Measurements from ENCODE around the gene GPR153.

DNA sequence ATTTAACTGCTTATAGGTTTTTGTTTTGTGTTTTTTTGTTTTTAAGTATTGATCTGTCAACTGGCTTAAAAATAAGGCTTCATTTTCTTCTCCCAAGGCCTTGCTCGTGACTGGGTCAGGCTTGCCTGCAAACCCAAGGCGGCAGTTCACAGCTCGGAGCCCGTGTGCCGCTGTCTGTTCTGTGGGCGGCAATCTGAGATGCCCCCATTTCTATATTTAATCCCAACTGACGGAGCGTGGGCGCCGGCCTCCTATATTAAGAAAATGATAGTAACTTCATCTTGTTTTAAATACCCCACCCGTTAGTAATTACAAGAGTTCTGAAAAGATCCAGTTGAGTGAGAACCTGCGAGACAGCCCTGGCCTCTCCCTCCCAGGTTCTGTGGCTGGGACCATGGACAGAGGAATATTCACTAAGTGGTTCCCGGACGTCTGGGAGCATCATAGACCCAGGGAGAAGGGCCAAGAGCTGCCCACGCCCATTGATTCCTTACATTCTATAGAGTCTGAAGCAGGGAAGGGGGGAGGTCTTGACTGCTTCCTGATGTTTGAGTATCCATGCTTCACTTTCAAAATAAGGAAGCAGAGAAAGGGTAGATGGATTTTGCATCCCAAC, 42.6 kb upstream of the GPR153 start:
- TF ChIP-seq, protein P1, sequence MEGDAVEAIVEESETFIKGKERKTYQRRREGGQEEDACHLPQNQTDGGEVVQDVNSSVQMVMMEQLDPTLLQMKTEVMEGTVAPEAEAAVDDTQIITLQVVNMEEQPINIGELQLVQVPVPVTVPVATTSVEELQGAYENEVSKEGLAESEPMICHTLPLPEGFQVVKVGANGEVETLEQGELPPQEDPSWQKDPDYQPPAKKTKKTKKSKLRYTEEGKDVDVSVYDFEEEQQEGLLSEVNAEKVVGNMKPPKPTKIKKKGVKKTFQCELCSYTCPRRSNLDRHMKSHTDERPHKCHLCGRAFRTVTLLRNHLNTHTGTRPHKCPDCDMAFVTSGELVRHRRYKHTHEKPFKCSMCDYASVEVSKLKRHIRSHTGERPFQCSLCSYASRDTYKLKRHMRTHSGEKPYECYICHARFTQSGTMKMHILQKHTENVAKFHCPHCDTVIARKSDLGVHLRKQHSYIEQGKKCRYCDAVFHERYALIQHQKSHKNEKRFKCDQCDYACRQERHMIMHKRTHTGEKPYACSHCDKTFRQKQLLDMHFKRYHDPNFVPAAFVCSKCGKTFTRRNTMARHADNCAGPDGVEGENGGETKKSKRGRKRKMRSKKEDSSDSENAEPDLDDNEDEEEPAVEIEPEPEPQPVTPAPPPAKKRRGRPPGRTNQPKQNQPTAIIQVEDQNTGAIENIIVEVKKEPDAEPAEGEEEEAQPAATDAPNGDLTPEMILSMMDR (conservative IDR thresholded peaks at IDR 0.05 in 1 of 2, IDR thresholded peaks at IDR 0.05 in 1 of 2; ENCODE audit: extremely low read depth in 1 of 2, insufficient read depth in 1 of 2, low read depth in 1 of 2, low read length in 2 of 2), result no peak
- no peak for TF ChIP-seq EZH2 (IDR thresholded peaks at IDR 0.05; ENCODE audit: borderline replicate concordance, low read length)

All from mammary epithelial cell (primary cell).